H4 (cell line): ENCODE results near the gene GSAP. TPM values are rescaled to one million over a fixed set of nuclear protein-coding genes. Genes with fewer than 3 reads are reported as not detected.

Source experiments
- DNase-seq: peaks from one replicate; pipeline ENCODE4 v3.0.0-alpha.2; 2015; ENCODE audit warnings: low spot score
- total RNA-seq: library from RNA; depleted of rRNA; stranded (reverse); fragments of >200 nt; shearing (Covaris generic); gene quantifications from 2 replicates; pipeline ENCODE4 v1.2.3, GENCODE V29; 2014

GSAP gene
- total RNA-seq, 1 experiment from 2014 or later: 5.0 TPM

DNA sequence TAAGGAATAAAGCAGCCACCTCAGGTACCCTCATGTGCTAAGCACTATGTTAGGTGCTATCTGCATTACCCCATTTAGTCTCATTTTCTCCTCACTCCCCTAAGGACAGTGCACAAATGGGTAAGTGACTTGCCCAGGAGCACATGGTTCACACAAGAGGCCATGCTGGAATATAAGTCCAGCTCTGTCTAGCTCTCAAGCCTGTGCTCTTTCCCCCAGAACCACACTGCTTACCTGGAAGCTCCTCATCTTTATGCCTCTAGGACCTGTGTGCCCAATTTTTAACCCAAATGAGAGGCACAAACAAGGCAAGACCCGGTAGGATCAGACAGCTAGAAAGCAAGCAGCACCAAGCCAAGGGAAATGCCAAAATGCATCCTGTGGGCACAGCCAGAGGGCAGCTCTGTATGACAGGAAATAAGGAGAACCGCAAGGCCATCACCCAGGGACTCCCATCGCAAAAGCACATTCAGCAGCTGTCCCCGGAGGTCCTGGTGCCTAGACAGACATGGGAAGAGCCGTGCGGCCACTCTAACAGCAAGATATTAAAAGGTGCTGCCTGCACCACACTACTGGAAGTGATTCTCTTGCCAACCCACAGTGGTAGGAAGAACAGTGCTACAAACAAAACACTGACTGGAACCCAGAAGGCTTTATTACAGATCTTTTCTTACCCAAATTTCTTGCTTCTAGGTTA lies 88.1 kb downstream of the GSAP start:
- peak; percentile 85 for DNase-seq

DNA sequence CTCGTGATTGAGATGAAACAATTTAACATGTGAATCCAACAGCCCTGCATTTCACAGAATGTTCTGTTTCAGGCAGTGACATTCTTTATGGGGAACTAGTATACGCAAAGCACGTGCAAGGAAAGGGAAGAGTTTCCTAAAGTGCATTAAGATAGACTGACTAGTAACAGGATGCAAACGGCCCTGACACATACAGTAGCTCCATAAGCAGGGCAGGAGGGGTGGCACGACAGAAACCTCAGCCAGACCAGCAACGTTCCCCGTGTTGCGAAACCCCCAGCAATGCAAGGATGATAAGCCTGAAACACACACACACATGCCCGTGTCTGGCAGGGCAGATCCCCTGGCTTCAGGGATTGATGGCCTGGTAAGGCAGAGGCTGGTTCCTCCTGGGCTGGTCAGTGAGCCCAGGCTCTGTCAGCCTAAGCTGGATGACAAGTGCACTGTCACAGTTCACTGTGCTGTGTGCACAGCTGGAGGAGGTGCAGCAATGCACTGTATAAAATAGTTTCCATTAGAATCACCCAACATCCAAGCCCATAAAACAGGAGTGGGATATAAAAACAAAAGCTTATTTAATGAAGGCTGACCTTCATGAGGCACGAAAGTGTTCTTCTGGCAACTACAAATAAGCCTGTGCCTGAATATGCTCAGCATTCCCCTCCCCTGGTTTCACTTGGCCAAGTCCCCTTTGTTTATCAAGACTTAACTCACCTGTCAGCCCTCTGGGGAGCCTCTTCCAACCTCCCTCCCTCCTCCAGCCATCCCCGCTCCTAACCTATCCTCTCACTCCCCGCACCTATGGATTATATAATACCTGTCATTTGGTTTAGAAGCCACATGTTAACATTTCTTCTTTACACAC lies 88.8 kb downstream of the GSAP start:
- peak; percentile 77 for DNase-seq

DNA sequence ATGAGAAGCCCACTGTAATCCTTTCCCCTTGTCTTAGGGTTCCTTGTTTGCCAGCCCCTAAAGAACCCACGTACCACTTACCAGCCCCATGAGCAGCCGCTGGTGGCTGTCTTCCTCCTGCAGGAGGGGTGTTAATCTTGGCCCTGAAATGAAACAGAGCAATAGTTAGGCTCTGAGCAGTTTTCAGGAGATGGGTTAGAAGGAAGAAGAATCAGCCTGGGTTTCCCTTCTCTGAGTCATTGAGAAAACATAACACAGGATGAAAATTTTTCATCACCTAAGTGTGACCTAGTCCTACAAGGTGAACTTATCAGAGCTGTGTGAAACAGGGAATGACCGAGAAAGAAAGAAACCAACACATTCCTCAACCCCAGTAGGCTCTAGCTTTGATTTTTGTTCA lies 90.0 kb downstream of the GSAP start:
- DNase-seq: no peak

DNA sequence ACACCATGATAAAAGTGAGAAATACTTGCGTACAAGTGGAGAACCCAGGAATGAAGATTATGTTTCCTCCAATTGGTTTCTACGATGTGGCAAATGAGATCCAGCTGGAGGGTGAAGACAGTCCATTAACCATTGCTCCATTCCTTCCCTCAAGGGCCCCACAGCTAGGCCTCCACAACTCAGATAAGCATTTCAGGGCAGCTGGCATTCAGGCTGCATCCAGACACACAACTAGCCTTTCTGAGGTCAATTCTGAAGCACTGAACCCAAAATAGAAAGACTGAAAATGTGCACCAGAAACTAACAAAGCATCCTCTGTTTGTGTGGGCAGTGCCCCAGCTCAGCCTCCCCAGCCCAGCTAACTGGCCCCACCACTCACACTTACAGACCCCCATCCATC lies 94.8 kb downstream of the GSAP start:
- DNase-seq: no peak

DNA sequence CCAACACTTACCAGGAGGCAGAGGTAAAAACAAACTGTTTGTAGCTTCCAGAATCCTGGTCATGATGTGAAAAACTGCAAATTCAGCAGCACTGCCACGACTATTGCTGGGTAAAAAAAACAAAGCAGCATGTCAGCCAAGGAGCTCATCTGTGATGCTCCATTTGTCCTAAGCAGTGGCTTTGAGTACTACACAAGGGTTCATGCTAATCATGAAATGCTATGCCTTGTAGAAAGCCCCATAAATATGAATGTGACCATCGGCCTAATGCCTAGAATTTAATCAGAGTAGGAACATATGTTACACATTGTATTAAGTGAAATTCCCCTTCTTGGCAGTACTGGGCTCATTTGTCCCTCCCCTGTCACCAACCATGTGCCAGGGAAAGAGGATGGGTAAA lies 95.4 kb downstream of the GSAP start:
- DNase-seq: no peak

DNA sequence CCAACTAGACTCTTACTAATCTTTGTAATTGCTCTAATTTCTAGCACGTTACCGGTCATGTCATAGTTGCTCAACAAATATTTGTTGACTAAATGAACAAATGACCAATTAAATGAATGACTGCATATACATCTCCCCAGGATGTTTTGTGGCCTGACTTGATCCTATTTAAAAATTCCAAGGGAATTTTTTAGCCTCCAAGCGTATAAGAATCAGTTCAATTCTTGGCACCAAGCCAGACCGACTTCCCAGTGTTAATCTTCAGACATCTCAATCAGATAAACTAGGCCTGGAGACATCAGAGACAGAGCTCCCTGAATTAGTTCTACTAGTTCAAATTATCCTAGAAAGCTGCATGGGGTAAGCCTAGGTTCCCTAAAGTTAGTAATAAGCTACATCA lies 96.0 kb downstream of the GSAP start:
- no peak for DNase-seq

DNA sequence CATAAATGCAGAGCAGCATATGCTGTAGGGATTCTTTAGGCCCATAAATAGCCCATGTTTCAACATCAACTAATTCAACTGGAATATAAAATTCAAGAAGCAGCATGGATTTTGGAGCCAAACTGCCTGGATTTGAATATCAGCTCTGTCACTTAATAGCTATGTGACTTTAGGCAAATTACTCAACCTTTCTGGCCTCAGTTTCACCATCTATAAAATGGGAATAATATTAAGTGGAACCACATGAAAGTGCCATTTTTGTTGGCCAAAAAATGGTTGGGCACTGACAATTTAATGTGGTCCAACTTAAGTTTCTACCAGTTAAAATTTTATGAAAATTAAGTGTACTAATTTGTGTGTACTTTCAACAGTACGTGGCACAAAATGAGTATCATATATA lies 98.1 kb downstream of the GSAP start:
- no peak for DNase-seq

DNA sequence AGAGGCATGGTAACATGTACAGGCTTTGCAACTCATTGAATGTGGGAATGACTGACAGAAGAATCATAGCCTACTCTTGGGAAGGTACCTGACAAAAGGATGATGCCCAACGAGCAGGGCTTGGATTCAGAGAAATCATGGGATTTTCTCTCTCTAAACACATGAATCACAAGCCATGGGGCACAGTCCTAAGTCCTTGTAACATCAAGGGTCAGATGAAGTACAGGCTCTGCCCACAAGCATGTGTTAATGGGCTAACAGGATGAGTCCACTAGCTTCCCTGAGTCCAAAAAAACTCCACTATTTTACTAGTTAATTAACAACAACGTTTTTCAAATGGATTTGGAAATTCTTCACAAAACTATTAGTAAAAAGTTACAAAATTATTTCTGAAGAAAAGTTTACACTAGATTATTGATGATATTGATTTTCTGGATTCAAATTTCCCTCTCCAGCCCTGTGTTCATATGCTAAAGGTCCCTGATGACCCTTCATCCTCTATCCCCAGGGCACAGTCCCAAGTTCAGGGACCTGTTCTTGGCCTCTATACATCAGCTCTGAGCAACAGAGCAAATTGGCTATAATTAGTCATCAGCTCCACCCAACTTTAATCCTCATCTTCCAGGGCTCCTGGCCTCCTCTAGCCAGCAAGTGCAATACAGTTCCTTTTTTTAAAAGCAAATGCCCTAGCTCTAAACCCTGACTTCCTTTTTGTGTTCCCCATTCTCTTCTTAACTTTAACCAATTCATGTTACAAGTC lies 99.8 kb downstream of the GSAP start:
- no peak for DNase-seq

DNA sequence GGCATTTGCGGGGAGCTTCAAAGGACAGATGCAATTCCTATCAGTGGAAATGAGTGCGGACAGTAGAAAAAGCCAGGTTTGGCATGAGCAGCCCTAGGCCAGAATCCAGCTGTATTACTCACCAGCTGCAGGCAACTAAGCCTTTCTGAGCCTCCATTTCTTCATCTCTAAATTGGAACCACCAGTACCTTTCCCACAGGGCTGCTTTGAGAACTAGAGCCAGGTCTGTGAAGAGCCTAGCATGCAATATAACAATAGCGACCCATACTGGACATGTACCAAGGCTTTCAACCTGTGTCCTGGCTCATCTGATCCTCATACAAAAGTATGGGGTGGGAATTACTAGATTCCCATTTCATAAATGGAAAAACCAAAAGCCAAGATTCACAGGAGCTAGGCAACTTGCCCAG lies 101.0 kb downstream of the GSAP start:
- DNase-seq: no peak

DNA sequence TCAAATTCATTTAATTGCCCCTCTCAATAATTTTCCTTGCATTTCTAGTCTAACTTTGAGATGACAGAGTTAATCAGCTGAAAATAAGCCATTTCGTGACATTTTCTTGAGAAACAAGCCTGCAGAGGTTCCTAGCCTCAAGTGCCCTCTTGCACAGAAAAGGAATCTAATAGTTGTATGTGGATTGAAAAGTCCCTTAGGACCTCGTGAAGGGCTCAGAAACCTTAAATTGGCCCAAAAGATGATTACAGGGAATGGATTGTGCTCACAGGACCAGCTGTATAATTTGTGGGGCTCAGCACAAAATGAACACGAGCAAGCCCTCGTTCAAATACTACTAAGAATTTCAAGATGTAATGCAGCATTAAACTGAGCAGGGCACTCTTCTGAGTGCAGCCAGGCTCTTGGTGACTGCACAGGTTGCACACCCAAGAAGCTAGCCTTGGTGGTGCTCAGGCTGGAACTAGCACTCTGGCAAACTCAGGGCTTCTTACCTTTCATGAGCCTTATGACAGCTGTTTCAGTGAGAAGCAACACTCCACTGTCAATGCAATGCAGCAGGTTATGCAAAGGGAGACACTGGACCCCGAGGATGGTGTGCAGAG lies 102.2 kb downstream of the GSAP start:
- DNase-seq: no peak

DNA sequence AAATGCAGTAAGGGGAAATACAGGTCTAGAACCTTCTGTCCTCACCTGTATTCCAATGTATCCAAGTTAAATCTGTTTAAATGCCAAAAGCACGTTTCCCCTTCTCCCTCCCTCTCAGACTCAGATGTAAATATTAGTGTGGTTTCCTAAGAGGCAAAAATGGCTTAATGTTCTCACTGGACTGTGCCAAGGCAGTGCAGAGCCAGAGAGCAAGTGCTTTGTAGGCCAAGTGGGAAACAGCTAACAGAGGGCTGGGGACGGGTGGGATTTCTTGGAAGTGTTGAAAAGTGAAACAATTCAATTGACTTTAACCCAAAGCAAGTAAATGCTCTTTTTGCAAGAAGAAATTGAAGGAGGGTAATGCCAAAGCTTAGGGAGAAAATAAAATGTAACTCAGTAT lies 103.1 kb downstream of the GSAP start:
- no peak for DNase-seq

DNA sequence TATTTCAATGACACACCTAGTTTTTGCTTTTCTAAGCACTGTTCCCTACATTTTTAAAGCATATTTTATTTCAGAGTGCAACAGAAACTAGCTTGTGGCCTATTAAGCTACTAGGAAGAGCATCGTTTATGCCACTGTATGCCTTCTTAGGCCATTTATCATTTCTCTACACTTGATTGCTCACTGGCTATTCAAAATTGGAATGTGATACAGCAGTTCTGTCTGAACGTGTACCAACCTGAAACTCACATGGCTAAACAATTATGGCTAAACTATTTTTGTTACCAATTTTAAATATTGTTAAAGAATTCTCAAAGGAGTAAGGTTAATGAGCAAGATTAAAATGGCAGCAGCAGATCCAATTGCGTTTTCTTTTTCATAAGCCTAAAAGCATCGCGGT lies 105.2 kb downstream of the GSAP start:
- no peak for DNase-seq

DNA sequence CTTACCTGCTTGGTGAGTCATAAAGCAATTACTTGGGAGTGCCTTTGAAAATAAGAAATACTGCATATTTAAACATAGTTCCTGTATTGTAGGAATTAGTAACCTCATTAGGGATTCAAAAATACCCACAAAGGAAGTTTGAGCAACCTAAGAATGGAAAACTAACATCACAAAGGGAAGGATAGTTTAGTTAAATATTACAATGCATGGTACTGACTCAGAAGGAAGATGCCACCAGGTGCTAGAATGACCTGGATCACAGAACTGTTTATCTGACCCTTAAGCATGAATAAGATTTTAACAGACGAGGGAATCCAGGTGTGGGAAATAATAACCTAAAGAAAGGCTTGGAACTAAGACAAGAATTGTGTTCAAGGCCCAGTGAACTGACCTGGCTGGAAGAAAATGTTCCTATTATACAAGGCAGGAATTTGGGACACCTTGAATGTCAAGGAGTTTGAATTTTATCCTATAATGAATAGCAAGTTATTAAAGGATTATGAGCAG lies 106.4 kb downstream of the GSAP start:
- no peak for DNase-seq

DNA sequence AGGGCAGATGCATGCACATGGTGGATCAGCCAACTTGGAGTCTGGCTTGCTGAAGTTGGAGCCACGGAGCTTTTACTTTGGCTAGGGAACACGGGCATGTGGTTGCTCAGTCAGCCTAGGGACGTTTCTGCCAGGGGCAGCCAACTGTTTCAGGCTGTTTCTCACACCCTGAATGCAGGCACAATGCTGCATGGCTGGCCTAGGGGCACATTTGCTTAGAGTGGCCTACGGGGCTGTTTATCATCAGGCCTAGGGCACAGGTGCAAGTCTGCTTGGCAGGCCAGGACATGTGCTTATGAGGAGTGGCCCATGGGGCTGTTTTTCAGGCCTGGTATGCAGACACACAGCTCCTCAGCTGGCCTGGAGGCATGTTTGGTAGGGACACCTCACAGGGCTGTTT lies 107.4 kb downstream of the GSAP start:
- DNase-seq: no peak

DNA sequence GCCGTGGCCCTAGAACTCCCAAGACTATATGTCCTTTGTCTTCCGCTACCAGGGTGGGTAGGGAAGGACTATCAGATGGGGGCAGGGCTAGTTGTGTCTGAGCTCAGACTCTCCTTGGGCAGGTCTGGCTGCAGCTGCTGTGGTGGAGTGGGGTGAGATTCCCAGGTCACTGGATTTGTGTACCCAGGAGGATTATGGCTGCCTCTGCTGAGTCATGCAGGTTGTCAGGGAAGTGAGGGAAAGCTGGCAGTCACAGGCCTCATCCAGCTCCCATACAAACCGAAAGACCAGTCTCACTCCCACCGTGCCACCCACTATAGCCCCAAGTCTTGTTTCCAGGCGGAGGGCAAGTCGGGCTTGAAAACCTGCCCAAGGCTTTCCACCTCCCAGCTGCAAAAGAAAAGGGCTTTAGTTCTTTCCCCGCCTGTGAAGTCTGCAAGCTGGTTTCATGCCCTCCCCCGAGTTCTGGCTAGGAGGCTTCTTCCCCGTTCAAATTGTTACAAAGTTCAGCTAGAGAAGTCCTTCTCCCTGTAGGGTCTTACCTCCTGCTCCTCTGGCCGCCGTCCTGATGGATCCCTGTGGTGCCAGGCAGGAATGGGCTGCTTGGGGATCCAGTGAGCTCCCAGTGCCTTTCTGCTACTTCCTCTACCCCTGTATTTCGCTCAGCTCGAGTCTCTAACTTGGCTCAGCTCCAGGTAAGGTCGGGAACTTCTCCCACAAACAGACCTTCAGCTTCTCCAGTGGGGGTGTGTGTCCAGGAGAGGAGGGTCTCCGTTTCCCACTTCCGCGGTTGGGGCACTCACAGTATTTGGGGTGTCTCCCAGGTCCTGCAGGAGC lies 109.7 kb downstream of the GSAP start:
- no peak for DNase-seq

DNA sequence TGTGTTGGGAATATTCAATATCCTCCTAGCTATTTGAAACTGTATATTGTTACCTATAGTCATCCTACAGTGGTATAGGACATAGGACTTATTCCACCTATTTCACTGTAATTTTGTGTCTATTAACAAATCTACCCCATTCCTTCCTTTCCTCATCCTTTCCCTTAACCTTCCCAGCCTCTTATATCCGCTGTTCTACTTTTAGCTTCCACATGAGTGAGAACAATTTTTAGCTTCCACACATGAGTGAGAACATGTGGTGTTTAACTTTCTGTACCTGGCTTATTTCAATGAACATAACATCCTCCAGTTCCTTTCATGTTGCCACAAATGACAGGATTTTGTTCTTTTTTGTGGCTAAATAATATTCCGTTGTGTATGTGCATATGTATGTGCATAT lies 120.6 kb downstream of the GSAP start:
- DNase-seq: no peak

DNA sequence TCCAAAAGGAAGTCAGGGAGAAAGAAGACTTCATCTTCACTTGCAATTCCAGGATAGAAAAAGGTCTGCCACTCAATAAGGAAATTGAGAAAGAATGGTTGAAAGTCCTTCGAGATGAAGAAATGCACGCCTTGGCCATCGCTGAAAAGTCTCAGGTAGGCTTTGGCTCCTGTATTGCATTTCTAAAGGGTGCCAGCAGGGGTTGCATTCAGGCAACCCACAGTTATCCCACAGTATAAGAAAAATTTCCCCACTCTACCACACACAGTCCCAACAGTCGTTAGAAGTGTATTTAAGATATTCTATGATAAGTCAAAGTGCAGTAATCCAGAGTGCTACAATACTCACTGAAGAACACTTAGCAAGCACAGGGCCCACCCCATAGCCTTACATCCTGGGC lies 123.1 kb downstream of the GSAP start:
- DNase-seq: no peak

DNA sequence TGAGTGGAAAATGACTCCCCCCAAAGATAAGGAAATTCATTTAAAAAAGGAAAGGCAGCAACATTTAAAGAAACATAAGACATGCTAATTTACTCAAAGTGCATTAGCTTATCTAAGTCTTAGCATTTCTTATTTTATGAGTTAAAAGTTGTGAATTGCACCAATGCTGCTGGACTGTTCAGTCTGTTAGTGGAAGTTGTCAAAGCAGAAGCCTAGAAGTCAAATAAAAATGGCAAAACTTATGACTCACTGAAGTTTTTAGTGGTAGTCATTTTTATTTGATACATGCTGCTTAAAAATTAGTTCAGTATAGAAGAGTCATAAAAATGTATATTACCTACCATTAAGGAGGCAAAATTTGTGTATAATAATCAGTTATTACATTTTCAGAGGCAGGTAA lies 125.7 kb downstream of the GSAP start:
- no peak for DNase-seq

DNA sequence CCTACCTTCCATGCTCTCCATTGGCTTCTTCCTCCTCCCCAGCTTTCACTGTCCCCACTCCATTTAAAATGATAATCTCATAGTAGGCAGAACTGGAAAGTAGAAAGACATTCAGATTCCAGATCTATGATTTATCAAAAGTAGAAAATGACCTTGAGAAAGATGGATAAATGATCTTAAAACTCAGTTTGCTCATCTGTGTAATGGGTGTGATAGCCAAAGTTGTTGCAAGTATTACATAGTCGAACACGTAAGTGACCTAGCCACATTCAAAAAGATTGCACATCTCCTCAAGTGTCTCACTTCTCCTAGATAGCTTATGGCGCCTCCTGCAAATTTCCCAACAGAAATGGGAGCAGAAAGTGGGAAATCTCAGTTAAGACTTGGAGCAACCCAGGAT lies 126.8 kb downstream of the GSAP start:
- DNase-seq: no peak

DNA sequence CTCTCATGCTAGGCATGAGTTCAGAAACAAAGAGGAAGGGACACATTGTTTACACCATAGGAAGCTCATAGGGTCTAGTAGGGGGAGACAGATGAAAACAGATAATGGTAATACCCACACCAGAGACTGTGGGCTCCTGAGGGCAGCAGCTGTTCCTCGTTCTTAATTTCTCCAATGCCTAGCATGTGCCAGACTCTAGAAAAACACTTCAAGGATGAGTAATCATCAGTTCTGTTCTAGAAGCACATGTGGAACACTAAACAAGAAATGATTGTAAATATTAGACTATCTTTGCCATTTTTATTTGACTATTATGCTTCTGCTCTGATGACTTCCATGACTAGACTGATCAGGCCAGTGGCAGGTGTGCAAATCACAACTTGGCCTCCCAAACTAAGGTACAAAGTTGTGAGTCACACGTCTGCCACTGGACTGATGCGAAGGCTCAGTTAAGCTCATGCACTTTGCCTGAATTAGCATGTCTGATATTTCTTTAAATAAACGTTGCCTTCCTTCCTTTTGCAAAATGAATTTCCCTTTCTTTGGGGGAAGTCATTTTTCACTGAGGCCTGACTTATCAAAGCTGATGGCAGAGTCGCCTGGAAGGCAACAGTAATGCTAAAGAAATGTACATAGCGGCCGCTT lies 127.4 kb downstream of the GSAP start:
- no peak for DNase-seq

DNA sequence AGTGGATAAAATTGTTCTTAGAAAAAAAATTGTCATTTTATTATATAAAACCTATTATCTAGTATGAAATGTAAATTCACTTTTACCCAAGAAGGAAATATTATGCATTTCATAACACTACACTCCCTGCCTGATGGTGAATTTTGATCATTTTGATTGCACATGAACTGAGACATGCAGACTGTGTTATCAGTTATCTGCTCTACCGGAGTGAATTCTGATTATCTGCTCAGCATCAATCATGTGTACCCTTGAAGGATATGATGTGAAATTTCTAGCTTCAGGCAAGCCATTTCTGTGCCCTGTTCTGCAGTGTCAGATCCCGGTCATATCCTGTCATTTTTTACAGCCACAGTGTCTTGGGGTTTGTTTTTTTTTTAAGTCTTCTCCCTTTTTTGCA lies 131.5 kb downstream of the GSAP start:
- DNase-seq: no peak
